Breast epithelium (tissue), 3 donors: ENCODE measurements around the gene TNFAIP1.

Experiments
- POLR2A ChIP-seq: fragments of 450-650 bp; IDR thresholded peaks from one replicate; pipeline ENCODE4 v1.6.1; 2016; ENCODE audit warnings: antibody characterized with exemption, mild to moderate bottlenecking, moderate library complexity
- POLR2AphosphoS5 ChIP-seq, 3 donors: sonication (generic); formaldehyde crosslinking; IDR thresholded peaks; one replicate each; pipeline ENCODE4 v1.6.1; 2017; ENCODE audit warnings: antibody characterized with exemption in 3 of 3
- TF ChIP-seq, protein P1 (sequence below), 3 donors: fragments of 450-650 bp; IDR thresholded peaks; one replicate each; pipeline ENCODE4 v1.5.1; 2016 to 2017; ENCODE audit warnings: antibody characterized with exemption in 3 of 3, mild to moderate bottlenecking in 3 of 3, moderate library complexity in 3 of 3

GRCh38 chr17:28341516-28341915, 6.0 kb downstream of the TNFAIP1 start:
- TF ChIP-seq, protein P1, sequence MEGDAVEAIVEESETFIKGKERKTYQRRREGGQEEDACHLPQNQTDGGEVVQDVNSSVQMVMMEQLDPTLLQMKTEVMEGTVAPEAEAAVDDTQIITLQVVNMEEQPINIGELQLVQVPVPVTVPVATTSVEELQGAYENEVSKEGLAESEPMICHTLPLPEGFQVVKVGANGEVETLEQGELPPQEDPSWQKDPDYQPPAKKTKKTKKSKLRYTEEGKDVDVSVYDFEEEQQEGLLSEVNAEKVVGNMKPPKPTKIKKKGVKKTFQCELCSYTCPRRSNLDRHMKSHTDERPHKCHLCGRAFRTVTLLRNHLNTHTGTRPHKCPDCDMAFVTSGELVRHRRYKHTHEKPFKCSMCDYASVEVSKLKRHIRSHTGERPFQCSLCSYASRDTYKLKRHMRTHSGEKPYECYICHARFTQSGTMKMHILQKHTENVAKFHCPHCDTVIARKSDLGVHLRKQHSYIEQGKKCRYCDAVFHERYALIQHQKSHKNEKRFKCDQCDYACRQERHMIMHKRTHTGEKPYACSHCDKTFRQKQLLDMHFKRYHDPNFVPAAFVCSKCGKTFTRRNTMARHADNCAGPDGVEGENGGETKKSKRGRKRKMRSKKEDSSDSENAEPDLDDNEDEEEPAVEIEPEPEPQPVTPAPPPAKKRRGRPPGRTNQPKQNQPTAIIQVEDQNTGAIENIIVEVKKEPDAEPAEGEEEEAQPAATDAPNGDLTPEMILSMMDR (IDR thresholded peaks at IDR 0.05) = no peak
- TF ChIP-seq POLR2A (no peak), POLR2AphosphoS5 (IDR thresholded peaks at IDR 0.05) (no peak)
